T-helper 2 cell treated with Interferon-gamma antibody and Interleukin-4, amounts not matched to agents 5 μg/mL and 100 μg/mL, for 36 hours (primary cell): ENCODE data around the gene HTR3E.
A peak's percentile ranks its signal among the peaks of the same experiment; 100 is the strongest.

Experiments used
- DNase-seq: peaks from one replicate; pipeline ENCODE4 v3.0.0; 2021; ENCODE audit warnings: low spot score
- H3K27ac Mint-ChIP-seq: one replicate; pipeline ENCODE4 v1.8.0; 2021; ENCODE audit warnings: mild to moderate bottlenecking, mixed read lengths
- H3K27me3 Mint-ChIP-seq: one replicate; pipeline ENCODE4 v1.8.0; 2021; ENCODE audit warnings: low read depth, mixed read lengths
- H3K36me3 Mint-ChIP-seq: one replicate; pipeline ENCODE4 v1.8.0; 2021; ENCODE audit warnings: low read depth, mixed read lengths
- H3K4me1 Mint-ChIP-seq: one replicate; pipeline ENCODE4 v1.8.0; 2021; ENCODE audit warnings: low read depth, mixed read lengths
- H3K4me3 Mint-ChIP-seq: one replicate; pipeline ENCODE4 v1.8.0; 2022; ENCODE audit warnings: mild to moderate bottlenecking, moderate library complexity, mixed read lengths
- H3K9me3 Mint-ChIP-seq: one replicate; pipeline ENCODE4 v1.8.0; 2021; ENCODE audit warnings: mixed read lengths

Gene HTR3E

DNA sequence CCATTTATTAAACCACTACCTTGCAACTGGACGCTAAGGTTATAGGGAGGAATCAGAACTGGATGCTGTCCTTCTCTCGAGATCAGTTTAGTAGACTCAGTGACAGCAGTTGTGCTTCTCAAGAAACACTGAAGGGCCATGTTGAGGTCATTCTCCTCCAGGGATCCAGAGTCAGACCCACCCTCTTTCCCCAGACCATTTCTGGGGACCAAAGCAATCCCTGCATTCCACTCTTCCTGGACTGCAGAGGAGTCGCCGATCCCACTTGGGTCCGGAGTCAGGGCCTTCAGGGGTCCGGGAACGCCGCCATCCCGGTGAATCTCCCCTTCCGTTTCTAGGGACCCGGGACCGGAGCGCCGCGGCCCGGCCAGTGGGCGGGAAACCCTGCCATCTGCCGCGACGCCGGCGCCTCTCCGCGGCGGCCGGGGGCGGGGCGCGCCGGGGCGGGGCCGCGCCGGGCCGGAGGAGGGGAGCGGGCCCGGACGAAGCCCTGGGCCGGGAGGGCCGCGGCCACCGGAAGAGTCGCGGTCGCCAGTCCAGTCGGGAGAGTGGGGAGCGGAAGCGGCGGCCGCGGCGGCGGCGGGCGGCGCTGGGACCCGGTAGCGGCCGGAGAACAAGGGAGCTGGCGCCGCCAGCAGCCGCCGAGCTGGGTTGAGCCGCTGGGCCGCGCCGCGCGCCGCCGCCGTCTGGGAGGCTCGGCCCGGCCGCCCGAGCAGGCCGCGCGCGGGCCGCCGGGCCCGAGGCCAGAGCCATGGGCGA, 58.2 kb downstream of the HTR3E start, which contains the start of gene DVL3:
Gene DVL3 (plus strand): TSS at position 493 of the 759 bp plus-strand sequence. CDS start 259 bp downstream, at position 752.
- DNase-seq: peak; percentile 70
- Mint-ChIP-seq H3K4me1 (peaks cover 16% of the 10 kb centered on the region), H3K27me3 (no peaks in the 10 kb centered on the region), H3K9me3 (no peaks in the 10 kb centered on the region), H3K36me3 (peaks cover 2% of the 10 kb centered on the region), H3K27ac (peak within 1 kb of the TSS; percentile 91), H3K4me3 (peak within 1 kb of the TSS; percentile 95)

DNA sequence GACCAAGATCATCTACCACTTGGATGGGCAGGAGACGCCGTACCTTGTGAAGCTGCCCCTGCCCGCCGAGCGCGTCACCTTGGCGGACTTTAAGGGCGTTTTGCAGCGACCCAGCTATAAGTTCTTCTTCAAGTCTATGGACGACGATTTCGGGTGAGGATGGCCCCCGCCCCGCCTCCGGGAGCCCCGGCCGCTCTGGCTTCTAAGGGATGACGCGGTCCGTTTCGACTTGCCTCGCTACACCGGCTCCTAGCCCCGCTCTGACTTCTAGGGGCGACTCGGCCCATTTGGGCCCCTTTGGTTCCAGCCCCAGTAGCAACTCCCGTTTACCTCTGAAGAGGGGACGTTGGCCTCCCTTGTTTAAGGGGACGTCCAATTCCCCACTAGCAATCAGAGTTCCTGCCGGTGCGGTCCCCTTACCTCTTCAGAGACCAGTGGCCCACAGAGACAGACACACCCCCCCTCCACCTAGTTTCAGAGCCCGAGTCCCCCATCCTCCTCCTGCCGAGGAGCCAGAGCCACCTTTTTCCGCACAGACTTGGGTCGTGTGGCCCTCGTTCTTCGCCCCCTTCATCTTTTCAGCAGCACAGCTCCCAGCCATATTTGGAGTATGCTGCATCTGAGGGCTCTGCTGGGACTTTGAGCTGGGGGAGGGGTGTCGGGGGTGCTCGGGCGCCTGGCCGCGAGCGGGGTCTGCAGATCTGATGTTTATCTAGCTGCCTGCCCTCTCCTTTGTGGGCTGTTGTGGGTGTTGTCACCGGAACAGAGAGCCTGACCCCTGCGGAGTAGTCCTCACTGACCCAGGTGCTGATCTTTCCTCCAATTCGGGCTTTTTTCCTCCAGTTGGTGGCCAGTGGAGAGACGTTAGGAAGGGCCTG, 59.0 kb downstream of the HTR3E start:
- Mint-ChIP-seq H3K27me3 (no peaks in the 10 kb centered on the region), H3K36me3 (peaks cover 3% of the 10 kb centered on the region), H3K4me3 (peak overlapping the region; percentile 95), H3K27ac (peak overlapping the region; percentile 91), H3K9me3 (no peaks in the 10 kb centered on the region), H3K4me1 (peaks cover 16% of the 10 kb centered on the region)
- DNase-seq: peak; percentile 49

DNA sequence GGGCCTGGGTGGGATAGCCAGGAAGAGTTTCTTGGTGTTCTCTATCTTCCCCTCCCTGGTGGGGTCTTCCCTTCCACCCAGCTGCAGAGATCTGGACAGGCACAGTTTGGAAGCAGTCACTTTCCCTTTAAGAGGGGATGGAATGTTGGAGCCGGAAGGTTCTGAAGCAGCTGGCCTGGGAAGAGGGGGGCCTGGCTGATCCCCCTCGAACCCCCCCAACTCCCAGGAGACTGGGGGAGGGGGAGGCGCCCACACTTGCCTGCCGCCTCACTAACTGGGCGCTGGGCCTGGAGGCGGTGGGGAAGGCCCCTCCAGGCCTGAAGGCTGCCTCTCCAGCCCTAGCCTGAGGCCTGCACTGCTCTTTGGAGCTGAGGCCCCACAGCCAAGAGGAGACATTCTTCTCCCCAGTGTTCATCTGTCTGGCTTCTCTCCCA, 59.7 kb downstream of the HTR3E start:
- peaks cover 3% of the 10 kb centered on the region for H3K36me3 Mint-ChIP-seq
- DNase-seq: no peak
- peak overlapping the region; percentile 95 for H3K4me3 Mint-ChIP-seq
- no peaks in the 10 kb centered on the region for H3K9me3 Mint-ChIP-seq
- H3K27ac Mint-ChIP-seq: peak overlapping the region; percentile 91
- no peaks in the 10 kb centered on the region for H3K27me3 Mint-ChIP-seq
- H3K4me1 Mint-ChIP-seq: peaks cover 19% of the 10 kb centered on the region
